NB4 (cell line): ENCODE measurements around the gene SMOC2.

Experiments
- DNase-seq: peaks from one replicate; pipeline ENCODE4 v3.0.0; 2010; ENCODE audit warnings: low read depth
- H3K4me3 ChIP-seq: one replicate; pipeline ENCODE4 v1.5.1; 2011; ENCODE audit warnings: mild to moderate bottlenecking, low read depth, low read length, moderate library complexity
- MYC ChIP-seq: IDR thresholded peaks from 2 replicates; pipeline ENCODE4 v1.6.1; 2011; ENCODE audit warnings: low read depth, low read length
- POLR2A ChIP-seq: IDR thresholded peaks from 2 replicates; pipeline ENCODE4 v1.6.1; 2011; ENCODE audit warnings: mild to moderate bottlenecking; ENCODE audit not compliant: insufficient read length; ENCODE audit errors: extremely low read depth
- TF ChIP-seq, protein P1 (sequence below): IDR thresholded peaks from one replicate; pipeline ENCODE4 v1.5.1; 2012; ENCODE audit warnings: low read depth, low read length
- TF ChIP-seq, protein P2 (sequence below): IDR thresholded peaks from 2 replicates; pipeline ENCODE4 v1.6.1; 2011; ENCODE audit warnings: low read depth, low read length

Gene SMOC2

DNA sequence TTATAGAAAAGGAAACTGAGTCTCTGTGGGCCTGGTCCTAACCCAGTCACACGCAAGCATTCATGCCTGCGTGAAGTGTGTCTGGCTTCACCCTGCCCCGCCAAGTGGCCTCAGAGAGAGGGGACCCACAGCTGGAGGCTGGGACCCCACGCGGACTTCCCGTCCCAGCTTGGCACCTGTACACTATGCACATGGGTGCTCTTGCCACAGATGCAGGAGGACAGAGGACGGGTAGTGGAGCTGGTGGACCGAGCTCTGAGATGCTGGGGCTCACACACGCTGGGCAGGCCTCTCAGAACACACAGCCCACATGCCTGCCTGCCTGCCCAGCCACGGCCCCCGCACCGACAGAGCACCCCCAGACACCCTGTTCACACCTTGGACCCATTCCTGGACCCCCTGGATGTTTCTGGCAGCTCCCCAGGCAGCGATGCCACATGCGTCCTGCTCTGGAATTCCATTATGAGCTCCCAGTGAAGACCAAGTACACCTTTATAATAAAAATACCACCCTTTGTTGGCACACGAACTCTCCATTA is 24.9 kb upstream of the SMOC2 start:
- no peak for DNase-seq
- H3K4me3 ChIP-seq, result no peak overlapping the region
- TF ChIP-seq POLR2A (no peak), MYC (no peak)
- TF ChIP-seq, protein P1, sequence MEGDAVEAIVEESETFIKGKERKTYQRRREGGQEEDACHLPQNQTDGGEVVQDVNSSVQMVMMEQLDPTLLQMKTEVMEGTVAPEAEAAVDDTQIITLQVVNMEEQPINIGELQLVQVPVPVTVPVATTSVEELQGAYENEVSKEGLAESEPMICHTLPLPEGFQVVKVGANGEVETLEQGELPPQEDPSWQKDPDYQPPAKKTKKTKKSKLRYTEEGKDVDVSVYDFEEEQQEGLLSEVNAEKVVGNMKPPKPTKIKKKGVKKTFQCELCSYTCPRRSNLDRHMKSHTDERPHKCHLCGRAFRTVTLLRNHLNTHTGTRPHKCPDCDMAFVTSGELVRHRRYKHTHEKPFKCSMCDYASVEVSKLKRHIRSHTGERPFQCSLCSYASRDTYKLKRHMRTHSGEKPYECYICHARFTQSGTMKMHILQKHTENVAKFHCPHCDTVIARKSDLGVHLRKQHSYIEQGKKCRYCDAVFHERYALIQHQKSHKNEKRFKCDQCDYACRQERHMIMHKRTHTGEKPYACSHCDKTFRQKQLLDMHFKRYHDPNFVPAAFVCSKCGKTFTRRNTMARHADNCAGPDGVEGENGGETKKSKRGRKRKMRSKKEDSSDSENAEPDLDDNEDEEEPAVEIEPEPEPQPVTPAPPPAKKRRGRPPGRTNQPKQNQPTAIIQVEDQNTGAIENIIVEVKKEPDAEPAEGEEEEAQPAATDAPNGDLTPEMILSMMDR, result no peak
- TF ChIP-seq, protein P2, sequence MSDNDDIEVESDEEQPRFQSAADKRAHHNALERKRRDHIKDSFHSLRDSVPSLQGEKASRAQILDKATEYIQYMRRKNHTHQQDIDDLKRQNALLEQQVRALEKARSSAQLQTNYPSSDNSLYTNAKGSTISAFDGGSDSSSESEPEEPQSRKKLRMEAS, result no peak

DNA sequence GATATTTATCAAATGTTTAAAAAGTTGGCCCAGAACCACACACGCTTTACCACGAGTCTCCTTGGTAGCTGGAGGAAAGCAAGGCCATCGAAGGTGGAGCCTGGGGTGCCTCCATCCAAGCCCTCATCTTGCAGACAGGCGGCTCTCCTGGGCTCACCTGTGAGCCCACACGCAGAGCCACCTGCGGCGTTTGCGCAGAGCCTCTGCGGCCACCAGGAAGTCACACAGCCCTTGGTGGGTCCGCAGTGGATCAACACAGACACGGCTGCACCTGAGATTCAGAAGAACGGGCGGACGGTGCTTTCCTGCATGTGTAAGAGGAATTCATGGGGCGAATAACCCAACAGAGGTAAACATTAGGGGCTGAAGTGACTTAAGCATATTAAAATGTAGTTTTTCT is 24.5 kb upstream of the SMOC2 start:
- DNase-seq, result no peak
- no peak overlapping the region for H3K4me3 ChIP-seq
- TF ChIP-seq POLR2A, result no peak
- TF ChIP-seq, protein P2, result no peak
- no peak for TF ChIP-seq MYC
- TF ChIP-seq, protein P1, result no peak

DNA sequence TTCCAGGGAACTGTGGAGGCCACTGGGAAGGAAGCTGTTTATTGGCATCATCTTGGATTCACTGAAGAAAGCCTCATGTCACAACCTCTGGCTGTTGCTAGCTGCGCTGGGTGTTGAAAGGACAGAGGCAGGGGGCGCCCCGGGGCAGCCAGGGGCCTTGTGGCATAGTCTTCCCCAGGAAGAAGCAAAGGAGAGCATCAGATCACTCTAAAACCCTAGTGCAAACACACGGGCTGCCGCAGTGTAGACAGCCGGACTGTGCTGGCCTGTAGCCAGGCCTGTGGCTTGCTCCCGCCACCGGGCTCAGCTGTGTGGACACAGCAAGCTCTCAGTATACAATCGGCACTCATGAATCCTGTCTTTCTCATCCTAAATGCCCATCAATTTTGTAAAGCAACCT is 23.8 kb upstream of the SMOC2 start:
- no peak for DNase-seq
- no peak for TF ChIP-seq MYC
- TF ChIP-seq, protein P2, result no peak
- TF ChIP-seq, protein P1, result no peak
- TF ChIP-seq POLR2A, result no peak

DNA sequence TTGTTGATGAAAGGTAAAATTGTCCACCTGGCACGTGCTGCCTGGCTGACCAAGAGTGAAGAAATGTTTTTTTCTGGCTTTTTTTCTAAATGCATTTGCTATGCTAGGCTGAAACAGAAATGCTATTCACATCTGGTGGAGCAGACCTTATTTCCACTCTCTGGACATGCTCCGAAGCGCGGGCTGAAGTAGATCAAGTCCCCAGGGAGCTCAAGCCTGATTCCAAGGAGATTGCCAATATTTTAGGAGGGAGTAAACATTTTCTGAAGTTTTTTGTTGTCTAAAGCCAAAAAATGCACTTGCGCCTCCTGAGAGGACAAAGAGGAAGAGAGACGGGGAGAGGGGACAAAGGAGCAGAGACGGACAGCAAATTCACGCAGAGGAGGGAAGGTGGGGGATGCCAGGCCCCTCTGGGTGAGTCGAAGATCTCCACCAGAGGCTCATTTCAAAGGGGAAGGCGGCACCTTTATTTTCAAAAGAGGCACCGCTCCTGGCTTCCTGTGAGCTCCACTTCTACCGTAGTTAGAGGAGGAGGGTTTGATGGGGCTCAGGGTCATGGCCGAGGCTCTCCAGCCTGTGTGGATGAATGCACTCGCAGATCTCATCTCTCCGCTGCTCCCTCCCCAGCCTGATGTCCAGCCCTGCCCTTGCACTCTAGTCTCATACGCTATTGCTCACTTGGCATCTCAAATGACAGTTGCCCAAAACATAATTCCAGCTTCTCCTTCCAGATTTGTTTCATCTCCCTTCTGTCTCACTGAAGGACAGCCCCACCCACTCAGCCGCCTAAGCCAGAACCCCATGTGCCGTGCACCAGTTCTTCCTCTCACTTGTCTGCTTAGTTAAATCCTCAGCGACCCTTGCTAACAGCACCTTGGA is 23.1 kb upstream of the SMOC2 start:
- no peak for DNase-seq
- TF ChIP-seq, protein P1, result no peak
- TF ChIP-seq, protein P2, result no peak
- TF ChIP-seq POLR2A, result no peak
- no peak for TF ChIP-seq MYC
- H3K4me3 ChIP-seq, result no peak overlapping the region

More for the DNA sequence above, 23.8 kb upstream of the SMOC2 start:
- no peak overlapping the region for H3K4me3 ChIP-seq

DNA sequence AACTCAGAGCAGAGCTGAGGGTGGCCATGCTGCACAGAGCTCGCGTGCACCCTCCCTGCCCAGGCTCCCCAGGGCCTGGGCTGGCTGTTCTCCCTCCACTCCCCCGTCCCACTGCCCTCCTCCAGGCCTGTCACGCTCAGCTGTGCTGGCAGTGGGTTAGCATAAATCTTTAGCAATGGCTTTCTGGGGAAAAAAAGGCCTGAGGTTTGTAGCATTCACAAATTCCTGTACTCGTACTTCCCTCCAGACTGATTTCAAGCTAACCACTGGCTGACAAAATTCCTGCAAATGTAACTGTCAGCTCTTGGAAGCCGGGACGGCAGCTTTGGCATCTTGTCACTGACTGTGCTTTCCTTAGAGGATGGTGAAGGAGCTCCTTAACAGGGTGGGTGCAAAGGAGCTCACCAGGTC is 22.3 kb upstream of the SMOC2 start:
- DNase-seq, result no peak
- no peak overlapping the region for H3K4me3 ChIP-seq
- TF ChIP-seq MYC (no peak), POLR2A (no peak)
- TF ChIP-seq, protein P2, result no peak
- TF ChIP-seq, protein P1, result no peak
